ENCODE results near the gene LTBP2.

LTBP2 gene

DNA sequence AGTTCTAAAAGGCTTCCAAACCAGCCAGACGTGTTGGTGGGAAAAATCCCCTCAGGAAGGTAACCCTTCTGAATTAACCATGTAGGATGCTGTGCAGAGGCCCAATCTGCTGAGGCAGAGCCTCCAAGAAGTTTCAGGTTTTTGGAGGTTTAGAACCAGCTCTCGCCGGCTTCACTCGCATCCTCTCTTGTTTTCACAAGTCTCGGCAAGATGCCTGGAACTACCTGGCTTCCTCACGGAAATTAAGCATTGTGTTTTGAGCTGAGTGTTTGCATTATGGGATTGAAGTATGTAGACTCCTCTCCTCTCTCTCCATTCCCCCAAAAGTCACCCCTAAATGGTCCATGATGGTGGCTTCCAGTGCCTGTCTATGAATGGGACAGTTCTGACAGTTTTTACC is 20.6 kb downstream of the LTBP2 start:
- no peak for DNase-seq (ENCODE audit: low spot score)

DNA sequence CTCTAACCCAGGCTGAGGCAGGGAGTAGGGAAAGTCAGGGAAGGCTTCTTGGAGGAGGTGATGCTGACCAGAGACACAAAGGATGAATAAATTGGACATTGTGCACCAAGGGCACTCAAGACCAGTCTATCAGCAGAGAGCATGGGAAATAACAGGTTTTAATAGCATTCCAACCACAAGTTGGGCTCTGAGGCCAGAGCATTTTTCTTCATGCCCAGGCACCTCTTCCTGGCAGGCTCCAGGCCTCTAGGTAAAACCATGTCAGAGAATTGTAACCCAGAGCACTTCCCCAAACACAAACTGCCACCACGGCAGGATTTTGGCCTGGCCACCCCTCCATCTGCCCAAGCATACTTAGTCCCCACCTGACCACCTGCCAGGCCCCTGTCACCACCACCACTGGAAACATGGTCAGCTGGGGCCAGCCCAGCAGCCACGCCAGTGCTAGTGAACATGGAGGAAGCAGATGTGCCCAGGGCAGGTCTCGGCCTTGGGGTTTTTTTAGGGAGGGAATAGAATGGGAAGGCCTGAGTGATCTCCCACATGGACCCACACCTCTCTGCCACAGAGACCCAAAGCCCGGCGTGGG is 22.7 kb downstream of the LTBP2 start:
- no peak for DNase-seq (ENCODE audit: low spot score)

DNA sequence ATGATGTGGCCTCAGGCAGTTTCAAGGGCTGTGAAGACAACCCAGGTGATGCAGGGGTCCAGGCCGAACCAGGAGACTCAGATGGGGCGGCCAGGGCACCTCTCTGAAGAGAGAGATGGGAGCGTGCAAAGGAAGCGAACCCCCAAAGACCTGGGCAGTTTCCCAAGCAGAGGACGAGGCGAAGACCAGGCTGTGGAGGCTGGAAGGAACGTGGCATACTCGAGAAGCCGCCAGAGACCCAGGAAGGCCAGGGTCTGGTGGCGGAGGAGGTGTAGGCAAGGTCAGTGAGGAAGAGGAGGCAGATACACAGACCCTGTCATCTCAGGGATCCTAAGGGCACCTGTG is 24.7 kb downstream of the LTBP2 start:
- DNase-seq (ENCODE audit: low spot score): no peak

DNA sequence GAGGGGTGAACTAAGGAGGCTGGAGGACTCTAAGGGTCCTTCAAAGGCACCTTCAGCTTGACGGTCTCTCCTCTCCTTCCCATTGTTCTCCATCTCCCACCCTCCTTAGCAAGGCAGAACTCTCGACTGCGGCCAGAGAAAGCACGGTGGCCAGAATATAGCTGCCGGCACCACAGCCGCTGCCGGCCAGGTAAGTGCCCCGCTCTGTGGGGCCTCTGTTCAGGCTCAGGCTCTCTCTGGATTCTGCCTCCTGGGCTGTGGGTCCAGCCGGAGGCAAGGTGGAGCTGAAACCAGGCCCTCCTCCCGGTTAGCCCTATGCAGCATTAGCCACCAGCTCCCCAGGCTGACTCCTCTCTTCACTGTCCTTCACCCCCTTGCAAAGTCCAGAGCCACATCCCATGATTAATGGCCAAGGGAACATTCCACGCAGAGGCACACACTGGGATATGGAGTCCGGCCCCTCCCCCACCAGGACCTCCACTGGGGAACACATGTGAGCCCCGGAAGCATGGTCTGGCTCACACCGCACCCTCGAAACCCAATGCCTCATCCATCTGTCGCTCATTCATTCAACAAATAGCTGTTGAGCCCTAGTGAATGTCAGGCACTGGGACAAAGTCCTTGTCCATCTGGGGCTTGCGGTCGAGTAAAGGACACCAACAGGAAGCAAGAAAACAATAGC is 25.2 kb downstream of the LTBP2 start:
- DNase-seq (ENCODE audit: low spot score): no peak

DNA sequence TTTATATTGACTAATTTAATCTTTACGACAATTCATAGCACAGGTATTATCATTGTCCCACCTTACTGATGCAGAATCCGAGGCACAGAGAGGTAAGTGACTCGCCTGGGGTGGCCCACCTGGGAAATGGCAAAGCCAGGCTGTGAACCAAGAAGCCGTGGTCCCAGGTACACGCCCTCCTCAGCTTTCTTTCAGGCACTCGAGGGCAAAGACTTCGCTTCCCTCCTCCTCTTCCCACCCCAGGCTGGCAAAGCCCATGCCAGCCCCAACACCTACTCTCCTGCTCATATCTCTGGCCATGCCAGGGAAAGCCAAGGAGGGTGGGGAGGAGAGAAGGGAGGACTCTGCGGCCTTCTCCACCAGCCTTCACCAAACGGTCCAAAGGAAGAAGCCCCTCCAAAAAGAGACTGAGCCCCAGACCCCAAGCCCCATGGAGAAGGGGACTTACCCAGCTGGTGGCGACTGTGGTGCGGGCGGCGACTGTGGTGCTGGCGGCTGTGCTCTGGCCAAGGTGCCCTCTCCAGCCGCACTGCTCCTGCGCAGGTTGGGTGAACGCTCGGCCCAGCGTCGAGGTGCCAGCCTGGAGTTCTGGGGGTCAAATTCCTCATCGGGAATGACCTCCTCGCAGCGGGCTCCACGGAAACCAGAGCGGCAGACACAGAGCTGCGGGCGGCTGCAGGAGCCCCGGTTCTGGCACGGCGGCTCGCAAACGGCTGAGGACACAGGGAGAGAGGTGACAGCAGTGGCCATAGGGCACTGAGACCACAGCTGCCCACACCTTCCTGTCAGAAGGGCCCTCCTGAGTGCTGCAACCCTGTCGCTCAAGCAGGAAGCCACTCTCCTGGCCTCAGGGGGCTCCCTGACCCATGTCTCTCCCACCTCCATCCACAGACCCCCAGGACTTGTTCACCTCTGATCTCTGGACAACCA is 26.4 kb downstream of the LTBP2 start:
- DNase-seq (ENCODE audit: low spot score): no peak

DNA sequence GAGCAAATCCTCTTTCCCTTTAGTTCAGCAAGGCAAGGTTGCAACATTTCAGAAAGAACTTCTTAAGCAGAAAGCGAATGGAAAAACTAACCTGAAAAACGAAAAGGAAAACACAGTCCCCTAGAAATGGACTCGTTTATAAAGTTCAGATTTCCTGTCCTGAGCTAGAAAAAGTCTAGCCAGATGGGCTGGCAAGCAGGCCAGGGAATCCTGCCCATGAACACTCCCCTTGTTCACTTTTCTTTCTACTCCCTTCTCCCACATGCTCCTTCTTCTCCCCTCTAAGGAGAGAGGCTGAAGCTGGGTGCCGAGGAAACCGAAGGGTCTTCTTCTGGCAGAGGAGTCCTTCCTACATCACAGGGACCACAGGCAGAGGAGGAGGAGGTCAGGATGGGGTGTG is 27.1 kb downstream of the LTBP2 start:
- DNase-seq (ENCODE audit: low spot score): no peak

DNA sequence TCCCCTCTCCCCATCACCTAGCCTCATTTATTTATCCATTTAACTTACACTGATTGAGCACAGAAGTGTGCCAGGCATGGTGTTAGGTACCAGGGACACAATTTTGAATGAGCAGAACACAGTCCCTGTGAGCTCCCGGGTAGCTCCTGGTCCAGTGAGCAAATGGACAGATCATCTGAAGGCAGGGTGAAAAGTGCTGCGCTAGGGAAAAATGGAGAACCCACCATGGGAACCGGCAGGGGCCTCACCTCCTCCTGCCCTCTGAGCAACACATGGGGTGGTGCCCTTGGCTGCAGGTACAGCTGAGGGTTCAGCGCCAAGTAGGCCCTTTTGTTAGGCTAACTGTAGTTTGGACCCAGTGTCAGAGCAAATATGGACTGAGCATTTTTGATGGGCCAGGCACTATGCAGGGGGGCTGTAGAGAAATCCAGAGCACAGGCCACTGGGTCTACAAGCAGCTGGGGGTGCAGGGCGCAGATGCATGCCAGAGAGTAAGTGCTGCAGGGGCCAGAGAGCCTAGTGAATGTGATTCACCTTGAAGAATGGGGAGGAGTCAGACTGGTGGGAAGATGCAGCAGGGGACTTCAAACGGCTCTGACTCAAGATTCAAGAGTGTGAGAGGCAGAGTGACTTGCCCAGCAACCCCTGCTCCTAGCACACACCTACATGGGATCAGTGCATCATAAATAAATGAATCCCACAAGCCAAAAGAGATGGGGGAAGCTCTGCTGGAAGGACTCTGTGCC is 28.2 kb downstream of the LTBP2 start:
- peak; percentile 69 for DNase-seq (ENCODE audit: low spot score)

DNA sequence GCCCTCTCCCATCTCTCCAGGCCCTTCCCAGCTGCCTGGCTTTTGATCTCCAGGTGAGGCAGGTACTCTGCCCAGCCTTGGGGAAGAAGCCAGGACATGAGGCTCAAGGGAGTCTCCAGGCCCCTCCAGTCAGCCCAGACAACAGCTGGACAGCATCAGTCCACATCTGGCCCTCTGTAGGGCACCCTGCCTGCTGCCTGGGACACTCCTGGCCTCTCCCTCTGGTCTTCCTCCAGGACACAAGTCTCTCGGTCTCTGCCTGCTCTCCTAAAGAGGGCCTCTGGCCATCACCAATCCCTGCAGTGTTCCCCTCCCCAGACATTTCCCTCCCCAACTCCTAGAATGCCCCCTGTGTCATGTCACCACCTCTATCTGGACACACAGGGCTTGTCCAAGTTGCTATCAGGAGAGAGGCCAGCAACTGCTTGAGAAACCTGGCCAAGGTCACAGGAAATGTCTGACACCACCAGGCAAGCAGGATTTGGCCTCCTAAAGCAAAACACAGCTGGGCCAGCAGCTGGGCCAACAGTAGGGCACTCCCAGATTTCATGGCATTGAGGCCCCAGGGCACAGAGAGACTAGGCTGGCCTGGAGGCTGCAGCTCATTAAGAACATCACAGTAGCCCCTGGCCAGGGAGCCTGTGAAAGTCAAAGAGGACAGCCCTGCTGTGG is 29.0 kb downstream of the LTBP2 start:
- peak; percentile 49 for DNase-seq (ENCODE audit: low spot score)

DNA sequence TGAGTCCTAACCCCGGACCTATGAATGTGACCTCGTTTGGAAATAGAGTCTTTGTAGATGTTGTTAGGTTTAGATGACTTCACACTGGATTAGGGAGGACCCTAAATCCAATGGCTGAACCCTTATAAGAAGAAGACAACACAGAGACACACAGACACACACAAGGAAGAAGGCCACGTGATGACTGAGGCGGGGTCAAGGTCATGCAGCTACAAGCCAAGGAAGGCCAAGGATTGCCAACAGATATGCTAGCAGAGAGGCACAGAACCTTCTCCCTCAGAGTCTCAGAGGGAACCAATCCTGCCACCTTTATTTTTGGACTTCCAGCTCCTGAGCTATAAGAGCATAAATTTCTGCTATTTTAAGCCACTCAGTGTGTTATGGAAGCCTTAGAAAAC is 31.8 kb downstream of the LTBP2 start:
- no peak for DNase-seq (ENCODE audit: low spot score)

DNA sequence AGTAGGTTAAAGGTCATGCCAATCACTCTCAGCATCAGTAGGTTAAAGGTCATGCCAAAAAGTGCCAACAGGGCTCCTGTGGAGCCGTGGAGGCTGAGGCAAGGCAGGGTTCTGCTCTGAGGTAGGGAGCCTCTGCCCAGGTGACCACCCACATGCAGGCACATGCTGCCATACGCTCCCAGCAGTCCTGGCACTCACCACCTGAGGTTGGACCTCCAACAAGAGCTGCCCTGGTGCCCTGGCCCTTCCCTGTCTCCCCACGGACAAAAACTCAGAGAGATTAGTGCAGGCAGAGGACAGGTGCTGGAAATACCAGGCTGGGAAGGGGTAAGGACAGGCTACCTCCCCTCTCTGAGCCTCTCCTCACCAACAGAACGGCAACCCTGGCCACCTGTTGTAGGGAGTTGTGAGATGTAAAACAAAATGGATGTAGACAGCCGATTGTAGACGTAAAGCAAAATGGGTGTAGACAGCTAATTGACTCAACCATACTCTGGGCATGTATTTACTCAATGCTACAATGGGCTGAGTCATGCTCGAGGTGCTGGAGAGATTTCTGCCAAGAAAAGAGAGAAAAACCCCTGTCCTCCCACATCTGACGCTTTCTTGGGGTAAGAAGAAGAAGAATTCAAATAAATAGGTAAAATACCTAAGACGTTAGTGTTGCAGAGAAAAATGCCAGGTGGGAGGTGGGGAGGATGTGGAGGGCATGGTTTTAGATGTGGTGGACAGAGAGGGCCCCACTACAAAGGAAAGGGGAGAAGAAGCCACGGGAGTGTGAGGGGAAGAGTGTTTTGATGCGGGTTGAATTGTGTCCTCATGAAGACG is 32.4 kb downstream of the LTBP2 start:
- peak; percentile 67 for DNase-seq (ENCODE audit: low spot score)

DNA sequence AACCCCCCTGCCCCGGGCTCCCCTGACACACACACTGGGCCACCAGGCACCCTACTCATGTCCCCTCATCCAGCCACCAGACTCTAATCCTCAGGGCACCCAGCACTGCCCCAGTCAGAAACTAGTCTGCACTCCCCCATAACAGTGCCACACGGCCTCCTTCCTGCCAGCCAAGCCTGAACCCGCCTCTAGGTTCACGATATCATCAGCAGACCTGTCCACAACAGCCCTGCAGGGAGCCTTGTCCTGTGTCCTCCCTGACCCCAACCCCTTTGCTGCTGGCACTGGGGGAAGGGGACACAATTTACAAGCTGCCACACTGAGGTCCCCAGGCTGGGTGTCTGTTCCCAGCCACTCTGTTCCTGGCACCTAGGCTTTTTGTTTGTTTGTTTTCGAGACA is 33.6 kb downstream of the LTBP2 start:
- DNase-seq (ENCODE audit: low spot score): no peak

DNA sequence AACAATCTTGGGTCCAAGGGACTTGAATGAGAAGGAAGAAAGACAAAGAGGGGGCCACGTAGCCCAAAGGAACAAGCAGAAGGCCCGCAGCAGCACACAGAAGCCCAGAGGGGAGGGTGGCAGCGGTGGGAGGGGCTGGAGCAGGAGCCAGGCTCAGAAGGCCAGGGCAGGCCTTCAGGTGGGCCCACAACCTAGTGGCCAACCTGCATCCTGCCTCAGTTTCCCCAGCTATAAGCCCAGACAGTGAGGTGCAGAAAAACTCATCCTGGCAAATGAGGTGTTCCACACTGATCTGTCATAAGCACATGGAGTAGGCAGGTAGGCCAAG is 34.1 kb downstream of the LTBP2 start:
- no peak for DNase-seq (ENCODE audit: low spot score)

DNA sequence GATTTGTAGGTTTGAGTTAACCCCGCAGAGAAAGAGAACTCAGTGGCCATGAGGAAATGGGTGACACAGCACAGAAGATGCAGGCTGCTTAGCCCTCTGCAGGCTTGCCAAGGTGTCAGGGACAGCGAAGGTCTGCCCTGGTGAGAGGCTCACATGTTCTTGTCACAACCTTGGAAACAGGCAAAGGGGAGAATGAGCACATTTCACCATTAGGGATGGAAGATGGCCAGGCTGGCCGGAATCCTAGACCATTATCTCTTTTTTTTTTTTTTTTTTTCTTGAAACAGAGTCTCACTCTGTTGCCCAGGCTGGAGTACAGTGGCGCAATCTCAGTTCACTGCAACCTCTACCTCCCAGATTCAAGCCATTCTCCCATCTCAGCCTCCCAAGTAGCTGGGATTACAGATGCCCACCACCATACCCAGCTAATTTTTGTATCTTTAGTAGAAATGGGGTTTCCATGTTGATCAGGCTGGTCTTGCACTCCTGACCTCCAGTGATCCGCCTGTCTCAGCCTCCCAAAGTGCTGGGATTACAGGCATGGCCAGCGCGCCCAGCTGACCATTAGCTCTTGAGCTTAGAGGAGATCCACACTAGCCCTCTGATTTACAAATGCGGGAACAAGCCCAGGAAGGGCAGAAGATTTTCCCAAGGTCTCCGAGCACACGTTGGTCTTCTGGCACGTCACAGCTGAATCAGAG is 34.6 kb downstream of the LTBP2 start:
- peak; percentile 49 for DNase-seq (ENCODE audit: low spot score)

DNA sequence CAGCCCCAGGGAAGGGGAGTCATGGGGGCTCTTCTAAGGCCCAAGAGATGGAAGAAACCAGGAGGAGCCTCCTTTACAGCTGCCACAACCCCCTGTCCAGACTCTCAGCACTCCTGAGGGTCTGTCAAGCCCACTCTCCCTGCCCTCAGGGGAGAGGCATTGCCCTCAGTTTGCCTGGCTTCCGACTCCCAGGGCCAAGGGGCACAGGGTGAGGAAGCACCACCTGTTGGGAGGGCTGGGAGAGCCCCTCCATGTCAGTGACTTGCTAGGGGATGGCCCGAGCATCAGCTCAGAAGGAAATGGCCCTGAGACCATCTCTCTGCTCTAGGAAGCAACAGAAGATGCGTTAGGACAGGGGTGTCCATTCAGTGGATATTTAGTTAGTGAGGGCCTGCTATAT is 36.1 kb downstream of the LTBP2 start:
- DNase-seq (ENCODE audit: low spot score): no peak

DNA sequence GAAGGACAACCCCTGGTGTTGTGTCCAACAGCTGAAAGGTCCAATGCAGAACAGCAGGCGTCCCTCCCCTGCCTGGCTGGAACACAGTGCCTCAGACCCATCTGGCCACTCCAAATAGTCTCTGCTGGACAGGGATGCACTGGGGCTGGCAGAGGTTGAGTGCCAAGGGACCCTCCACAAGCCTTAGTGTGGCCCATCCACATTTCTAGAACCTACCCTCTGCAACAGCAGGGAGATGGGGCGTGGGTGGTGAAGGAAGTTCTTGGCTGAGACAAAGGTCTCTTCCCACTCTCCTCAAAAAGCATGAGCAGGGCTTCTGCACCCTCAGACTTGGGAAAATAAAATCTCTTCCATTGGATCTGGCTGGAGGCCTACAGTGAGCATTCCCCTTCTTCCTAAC is 36.5 kb downstream of the LTBP2 start:
- no peak for DNase-seq (ENCODE audit: low spot score)

DNA sequence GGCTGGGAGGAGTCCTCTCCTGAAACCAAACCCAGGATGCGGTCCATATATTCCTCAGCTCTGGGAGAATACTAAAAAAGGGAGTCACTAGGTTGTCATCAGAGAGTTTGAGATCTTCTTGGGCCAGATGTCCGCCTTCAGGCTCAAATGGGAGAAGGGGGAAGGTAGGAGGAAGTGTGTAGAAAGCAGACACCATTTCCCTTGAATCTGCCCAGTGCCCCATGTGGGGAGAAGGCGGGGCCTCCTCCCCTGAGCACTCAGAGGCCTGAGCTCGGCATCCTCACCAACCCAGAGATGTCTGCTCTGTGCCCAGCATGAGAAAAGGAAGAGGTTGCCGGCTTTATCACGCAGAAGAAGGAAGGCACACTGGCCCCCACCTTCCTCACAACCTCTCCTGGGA is 37.3 kb downstream of the LTBP2 start:
- no peak for DNase-seq (ENCODE audit: low spot score)

DNA sequence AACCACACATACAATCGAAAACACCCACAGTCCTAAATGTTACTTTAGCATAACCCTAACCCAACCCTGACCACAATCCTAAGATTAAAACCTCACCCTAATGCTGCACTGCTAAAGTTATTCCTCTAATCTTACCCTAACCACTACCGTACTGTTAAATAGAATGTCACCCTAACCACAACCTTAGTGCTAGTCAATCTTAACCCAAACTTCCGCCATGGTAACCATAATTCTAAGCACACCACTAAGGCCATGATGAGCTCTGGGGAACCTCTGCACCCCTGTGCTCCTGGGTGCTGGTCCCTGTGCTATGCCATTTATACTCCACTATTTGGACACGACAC is 38.0 kb downstream of the LTBP2 start:
- no peak for DNase-seq (ENCODE audit: low spot score)

DNA sequence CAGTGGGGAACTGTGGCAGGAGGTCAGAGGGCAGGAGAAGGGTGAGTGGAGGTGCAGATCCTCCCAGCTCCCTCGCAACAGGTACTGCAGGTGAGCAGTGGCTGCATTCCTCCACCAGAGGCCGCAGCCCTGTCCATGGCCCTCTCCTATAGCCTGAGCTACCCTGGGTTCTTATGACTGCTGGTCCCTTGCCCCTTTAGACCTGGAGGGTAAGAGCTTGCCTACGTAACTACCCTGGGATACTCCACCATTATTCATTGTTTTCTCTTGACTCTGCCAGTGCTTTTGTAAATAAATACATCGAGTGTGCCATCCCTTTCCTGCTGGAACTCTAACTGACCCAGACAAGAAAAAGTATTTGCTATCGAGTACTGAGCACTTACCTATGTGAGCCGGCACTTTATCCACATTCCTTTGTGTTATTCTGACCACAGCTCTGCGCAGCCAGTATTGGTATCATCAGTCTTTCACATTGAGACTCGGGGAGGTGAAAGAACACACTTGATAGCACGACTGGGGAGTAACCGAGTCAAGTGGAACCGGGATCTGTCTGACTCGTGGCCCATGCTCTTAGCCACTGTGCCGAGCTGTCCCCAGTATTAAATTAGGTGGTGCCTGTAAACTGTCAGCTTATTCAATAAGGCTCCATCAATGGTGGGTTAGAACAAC is 38.5 kb downstream of the LTBP2 start:
- DNase-seq (ENCODE audit: low spot score): no peak

DNA sequence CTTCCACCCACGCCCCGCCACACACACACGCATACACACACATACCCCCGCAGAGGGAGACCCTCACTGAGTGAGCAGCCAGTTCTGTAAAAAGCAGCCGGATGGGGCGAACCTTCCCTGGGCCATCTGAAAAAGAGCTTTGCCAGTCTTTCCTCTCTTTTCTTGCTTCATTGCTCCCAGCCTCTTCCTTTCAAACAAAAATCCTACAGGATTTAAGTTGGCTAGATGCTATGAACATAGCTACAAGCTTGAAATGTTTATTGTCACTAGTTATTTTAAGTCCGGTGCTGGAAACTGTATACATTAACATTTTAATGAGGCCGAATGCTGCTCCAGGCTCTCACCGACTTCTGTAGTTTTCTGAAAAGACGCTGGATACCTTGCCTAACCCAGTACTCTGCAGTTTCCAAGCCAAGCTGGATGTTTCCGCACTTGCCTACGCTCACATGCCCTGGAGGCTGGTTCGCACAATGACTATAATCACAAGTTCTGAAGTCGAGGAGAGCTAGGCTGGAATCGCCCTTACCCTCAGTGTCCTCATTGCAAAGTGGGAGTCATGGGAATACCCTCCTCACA is 39.2 kb downstream of the LTBP2 start:
- DNase-seq (ENCODE audit: low spot score): no peak
